Measurements from ENCODE around the gene OSBP2.

- no peak for TF ChIP-seq CTCF (IDR thresholded peaks at IDR 0.05)
- TF ChIP-seq EZH2phosphoT487 (IDR thresholded peaks at IDR 0.05) = no peak
Measured at GRCh38 chr22:30909306-30909705, 214.6 kb downstream of the OSBP2 start.

Data from neural progenitor cell (in vitro differentiated cells).